Activated CD4-positive, alpha-beta memory T cell treated with anti-CD3 and anti-CD28 coated beads for 36 hours (primary cell): ENCODE measurements around the gene LOXL4. TPM values are rescaled to one million over a fixed set of nuclear protein-coding genes. Genes with fewer than 3 reads are reported as not detected.

Experiments
- CTCF ChIA-PET: fragments of 350-600 bp; sonication (Branson Sonifier 250); formaldehyde crosslinking; loops from one replicate; lab custom pipeline; 2021; ENCODE audit warnings: antibody characterized with exemption, inconsistent platforms; lab: Charles Lee
- POLR2A ChIA-PET: fragments of 350-600 bp; sonication (Branson Sonifier 250); formaldehyde crosslinking; loops from one replicate; lab custom pipeline; 2021; ENCODE audit warnings: antibody characterized with exemption; lab: Charles Lee
- DNase-seq: peaks from one replicate; pipeline ENCODE4 v3.0.0-alpha.2; 2020
- H3K27ac Mint-ChIP-seq: one replicate; pipeline ENCODE4 v1.8.0; 2021; ENCODE audit warnings: mixed read lengths
- H3K27me3 Mint-ChIP-seq: one replicate; pipeline ENCODE4 v1.8.0; 2021; ENCODE audit warnings: mixed read lengths
- H3K36me3 Mint-ChIP-seq: one replicate; pipeline ENCODE4 v1.8.0; 2021; ENCODE audit warnings: mixed read lengths
- H3K4me1 Mint-ChIP-seq: one replicate; pipeline ENCODE4 v1.8.0; 2021; ENCODE audit warnings: low read depth, mixed read lengths
- H3K4me3 Mint-ChIP-seq: one replicate; pipeline ENCODE4 v1.8.0; 2021; ENCODE audit warnings: mild to moderate bottlenecking, mixed read lengths
- H3K9me3 Mint-ChIP-seq: one replicate; pipeline ENCODE4 v1.8.0; 2021; ENCODE audit warnings: mixed read lengths
- intact Hi-C: fragments of 100-400 bp; cut with micrococcal nuclease; formaldehyde crosslinking; loops from one replicate; pipeline ENCODE4 v1.15.1; 2023
- total RNA-seq, 2 experiments: library from RNA; stranded (reverse); gene quantifications; one replicate each; pipeline ENCODE4 v1.2.3, GENCODE V29; 2021

The LOXL4 gene
- total RNA-seq, 2 experiments from 2014 or later: not detected

DNA sequence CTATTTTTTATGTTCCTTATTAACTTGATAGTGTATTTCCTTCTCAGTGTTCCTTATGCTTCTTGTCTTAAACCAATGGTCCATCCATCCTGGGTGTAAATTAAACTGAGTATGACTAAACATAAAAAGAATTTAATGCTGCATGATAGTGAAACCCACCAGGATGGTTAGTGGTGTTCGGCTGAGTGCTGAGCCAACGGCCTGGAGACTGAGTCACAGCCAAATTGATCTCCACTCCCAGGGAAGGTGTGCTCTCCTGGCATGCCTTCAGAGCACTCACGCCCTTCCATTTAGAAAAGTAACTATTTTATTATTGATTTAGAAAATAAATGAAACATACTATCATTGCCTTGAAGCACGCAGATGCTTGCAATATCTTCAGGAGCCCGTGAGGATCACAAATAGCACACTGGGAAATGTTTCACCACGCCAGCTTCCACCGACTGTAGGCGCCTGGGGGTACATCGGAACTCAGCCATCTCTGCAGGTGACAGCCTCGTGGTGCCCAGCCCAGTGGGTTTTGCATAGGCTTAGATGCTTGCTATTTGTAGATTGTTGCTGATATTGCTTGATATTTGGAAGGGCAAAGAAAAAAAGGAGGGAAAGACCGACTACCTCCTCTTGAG lies 40.0 kb upstream of the LOXL4 start:
- Mint-ChIP-seq H3K36me3 (no peaks in the 10 kb centered on the region), H3K9me3 (no peaks in the 10 kb centered on the region), H3K4me3 (no peak overlapping the region), H3K27me3 (peaks cover 25% of the 10 kb centered on the region), H3K4me1 (peaks cover 2% of the 10 kb centered on the region), H3K27ac (no peak overlapping the region)
- POLR2A ChIA-PET: no interaction called here
- CTCF ChIA-PET: interaction anchor here (1.5 to 2.6 kb wide), 4 partner anchors 12 to 393 kb away, joined by 4 to 49 read pairs (median 6); no protein-coding TSS in a partner anchor
- intact Hi-C loops: no loop called here
- no peak for DNase-seq

DNA sequence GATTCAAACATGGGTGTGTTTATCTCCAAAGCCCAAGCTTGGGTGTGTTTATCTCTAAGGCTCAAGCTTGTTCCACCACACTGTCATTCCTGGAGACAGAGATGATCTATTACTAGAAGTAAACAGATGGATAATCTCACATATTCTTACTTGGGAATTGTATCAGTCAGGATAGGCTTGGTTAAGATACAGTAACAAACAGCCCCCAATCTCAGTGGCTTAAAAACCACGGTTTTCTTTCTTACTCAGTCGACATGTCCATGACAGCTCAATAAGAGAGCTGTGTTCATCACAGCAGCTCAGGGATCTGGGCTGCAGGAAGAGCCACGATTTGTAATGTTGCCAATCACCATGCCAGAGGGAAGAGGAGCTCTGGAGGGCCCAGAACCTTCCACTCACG lies 38.5 kb upstream of the LOXL4 start:
- Mint-ChIP-seq H3K27me3 (peaks cover 24% of the 10 kb centered on the region), H3K36me3 (no peaks in the 10 kb centered on the region), H3K9me3 (no peaks in the 10 kb centered on the region), H3K27ac (no peak overlapping the region), H3K4me1 (peaks cover 2% of the 10 kb centered on the region), H3K4me3 (no peak overlapping the region)
- ChIA-PET CTCF (no interaction called here), POLR2A (interaction anchor here (0.6 kb wide), 1 partner anchor 12 kb away, joined by 3 read pairs; no protein-coding TSS in a partner anchor)
- no peak for DNase-seq
- intact Hi-C loops: no loop called here

DNA sequence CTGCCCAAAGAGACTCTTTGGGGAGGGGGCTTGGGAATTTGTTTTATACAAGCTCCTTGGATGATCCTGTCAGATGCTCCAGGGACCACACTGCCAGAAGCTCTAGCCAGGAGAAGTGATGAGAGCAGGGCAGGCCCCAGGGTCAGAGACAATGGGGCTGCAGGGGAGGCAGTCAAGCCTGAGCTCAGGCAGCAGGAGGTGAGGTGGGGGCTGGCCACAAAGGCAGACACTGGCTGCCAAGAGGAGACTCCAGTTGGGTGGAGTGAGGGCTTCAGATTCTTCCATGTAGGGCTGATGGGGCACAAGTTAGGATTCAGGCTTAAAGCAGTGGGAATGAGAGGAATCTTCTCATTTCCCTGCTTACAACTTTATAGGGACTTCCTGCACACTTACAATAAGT lies 35.6 kb upstream of the LOXL4 start:
- DNase-seq: no peak
- no peaks in the 10 kb centered on the region for H3K9me3 Mint-ChIP-seq
- H3K27me3 Mint-ChIP-seq: peaks cover 21% of the 10 kb centered on the region
- H3K4me3 Mint-ChIP-seq: no peak overlapping the region
- ChIA-PET CTCF (no interaction called here), POLR2A (no interaction called here)
- H3K27ac Mint-ChIP-seq: no peak overlapping the region
- intact Hi-C loops: no loop called here
- H3K36me3 Mint-ChIP-seq: no peaks in the 10 kb centered on the region
- no peaks in the 10 kb centered on the region for H3K4me1 Mint-ChIP-seq

DNA sequence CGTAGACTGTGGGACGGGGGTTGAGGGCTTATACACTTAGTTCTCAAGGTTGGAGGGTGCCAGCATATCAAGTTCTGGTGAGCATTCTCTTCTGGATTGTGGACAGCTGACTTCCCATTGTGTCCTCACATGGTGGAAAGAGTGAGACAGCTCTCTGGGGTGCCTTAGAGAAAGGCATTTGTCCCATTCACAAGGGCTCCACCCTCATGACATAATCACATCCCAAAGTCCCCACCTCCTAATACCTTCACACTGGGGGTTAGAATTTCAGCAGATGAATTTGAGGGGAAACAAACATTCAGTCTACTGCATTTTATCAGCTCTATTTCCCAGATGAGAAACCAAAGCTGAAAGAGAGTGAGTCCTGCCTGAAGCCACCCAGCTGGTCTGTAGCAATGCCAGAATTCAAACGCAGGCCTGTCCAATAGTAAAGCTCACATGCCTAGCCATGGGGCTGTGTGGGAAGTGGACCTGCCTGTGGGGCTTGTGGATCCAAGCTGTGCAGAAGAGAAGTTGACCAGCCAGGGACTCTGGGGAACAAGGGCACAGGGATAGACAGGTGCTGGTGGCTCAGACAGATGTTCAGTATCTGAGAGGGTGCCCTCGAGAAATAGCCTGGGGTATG lies 34.9 kb upstream of the LOXL4 start:
- CTCF ChIA-PET: no interaction called here
- no peaks in the 10 kb centered on the region for H3K36me3 Mint-ChIP-seq
- POLR2A ChIA-PET: no interaction called here
- no peaks in the 10 kb centered on the region for H3K4me1 Mint-ChIP-seq
- H3K4me3 Mint-ChIP-seq: no peak overlapping the region
- no peak overlapping the region for H3K27ac Mint-ChIP-seq
- no peaks in the 10 kb centered on the region for H3K9me3 Mint-ChIP-seq
- intact Hi-C loops: no loop called here
- DNase-seq: no peak
- peaks cover 21% of the 10 kb centered on the region for H3K27me3 Mint-ChIP-seq

DNA sequence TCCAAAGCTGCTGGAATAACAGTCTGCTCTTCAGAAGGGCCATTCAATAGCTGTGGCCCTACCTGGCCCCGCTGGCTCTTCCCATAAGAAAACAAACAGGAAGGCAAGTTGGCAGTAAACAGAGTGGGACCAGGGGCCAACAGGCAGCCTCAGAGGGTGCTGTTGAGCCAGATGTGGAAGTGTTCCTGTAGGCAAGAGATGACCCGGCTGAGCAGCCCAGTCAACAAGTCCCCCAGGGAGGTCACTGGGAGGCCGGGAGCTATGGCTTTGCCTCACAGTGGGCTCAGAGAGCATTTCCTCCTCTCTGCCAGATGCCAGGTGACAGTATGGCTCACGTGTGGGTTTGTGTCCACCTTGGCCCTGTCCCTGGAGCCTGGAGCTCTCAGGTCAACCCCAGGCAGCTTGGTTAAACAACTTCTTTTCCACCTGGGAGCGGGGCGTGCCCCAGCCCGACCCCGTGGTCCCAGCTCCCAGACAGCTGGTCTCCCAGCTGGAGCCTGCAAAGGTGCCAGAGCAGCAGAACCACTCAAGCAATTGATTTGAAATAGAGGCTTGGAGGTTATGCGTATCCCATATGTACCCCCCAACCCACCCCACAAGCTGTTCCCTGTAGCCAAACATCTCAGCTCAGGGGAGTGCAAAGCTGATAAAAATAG lies 33.8 kb upstream of the LOXL4 start:
- ChIA-PET CTCF (no interaction called here), POLR2A (no interaction called here)
- no peaks in the 10 kb centered on the region for H3K36me3 Mint-ChIP-seq
- no peak overlapping the region for H3K27ac Mint-ChIP-seq
- peaks cover 21% of the 10 kb centered on the region for H3K27me3 Mint-ChIP-seq
- intact Hi-C loops: no loop called here
- no peak overlapping the region for H3K4me3 Mint-ChIP-seq
- no peaks in the 10 kb centered on the region for H3K9me3 Mint-ChIP-seq
- no peak for DNase-seq
- no peaks in the 10 kb centered on the region for H3K4me1 Mint-ChIP-seq

DNA sequence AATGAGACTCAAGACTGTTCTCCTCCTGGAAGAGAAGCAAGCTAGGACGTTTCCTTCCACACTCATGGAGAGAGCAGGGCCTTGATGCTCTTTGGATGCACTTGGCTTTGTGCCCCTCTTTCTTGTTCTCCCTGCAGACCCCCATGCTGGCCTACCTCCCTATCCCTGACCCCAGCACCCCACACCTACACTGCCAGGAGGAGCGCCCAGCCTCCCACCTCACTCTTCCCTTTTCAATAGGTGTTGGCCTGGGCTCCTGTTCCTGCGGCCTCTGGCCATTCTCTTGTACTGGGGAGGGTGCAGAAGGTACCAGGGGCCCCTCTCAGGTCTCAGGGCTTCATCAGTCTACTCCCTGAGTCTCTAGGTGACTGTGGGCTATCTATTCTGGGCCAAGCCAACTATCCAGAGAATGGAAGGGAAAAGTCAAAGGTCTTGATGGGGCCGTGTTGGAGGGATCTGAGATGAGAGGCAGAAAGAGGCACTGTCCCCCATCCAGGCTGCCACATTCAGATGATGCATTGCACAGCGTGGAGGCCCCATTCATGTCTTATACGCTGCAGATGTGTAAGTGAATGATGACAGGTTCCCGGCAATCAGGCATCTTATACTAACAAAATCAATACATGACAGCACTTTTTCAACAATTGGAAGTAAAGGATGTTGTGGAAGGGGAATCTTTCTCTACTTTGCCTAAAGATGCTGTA lies 32.7 kb upstream of the LOXL4 start:
- POLR2A ChIA-PET: no interaction called here
- no peak for DNase-seq
- intact Hi-C loops: no loop called here
- Mint-ChIP-seq H3K4me3 (no peak overlapping the region), H3K27me3 (peaks cover 22% of the 10 kb centered on the region), H3K27ac (no peak overlapping the region), H3K4me1 (no peaks in the 10 kb centered on the region), H3K9me3 (no peaks in the 10 kb centered on the region), H3K36me3 (no peaks in the 10 kb centered on the region)
- CTCF ChIA-PET: no interaction called here

DNA sequence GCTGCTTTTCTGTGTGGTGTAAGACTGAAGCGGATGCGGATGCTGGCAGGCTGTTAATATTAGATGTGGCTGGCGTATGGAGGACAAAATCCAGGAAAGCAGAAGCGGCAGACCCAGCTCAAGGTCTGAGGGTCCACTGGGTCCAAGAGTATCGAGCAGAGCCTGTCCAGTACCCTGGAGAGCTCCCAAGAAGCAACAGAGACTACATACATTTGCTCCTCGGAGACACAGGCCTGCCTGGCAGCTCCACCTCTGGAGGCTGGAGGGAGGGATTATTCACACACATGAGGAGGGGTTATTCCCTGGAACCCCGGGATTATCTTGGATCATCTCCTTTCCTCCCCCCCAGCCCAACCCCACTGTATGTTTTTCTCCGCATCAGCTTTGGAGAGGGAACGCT lies 31.3 kb upstream of the LOXL4 start:
- no peak for DNase-seq
- Mint-ChIP-seq H3K4me1 (no peaks in the 10 kb centered on the region), H3K27ac (no peak overlapping the region), H3K27me3 (peaks cover 15% of the 10 kb centered on the region), H3K36me3 (no peaks in the 10 kb centered on the region), H3K4me3 (no peak overlapping the region), H3K9me3 (no peaks in the 10 kb centered on the region)
- ChIA-PET CTCF (interaction anchor here (0.6 kb wide), 1 partner anchor 279 kb away, joined by 3 read pairs; no protein-coding TSS in a partner anchor), POLR2A (no interaction called here)
- intact Hi-C loops: no loop called here

DNA sequence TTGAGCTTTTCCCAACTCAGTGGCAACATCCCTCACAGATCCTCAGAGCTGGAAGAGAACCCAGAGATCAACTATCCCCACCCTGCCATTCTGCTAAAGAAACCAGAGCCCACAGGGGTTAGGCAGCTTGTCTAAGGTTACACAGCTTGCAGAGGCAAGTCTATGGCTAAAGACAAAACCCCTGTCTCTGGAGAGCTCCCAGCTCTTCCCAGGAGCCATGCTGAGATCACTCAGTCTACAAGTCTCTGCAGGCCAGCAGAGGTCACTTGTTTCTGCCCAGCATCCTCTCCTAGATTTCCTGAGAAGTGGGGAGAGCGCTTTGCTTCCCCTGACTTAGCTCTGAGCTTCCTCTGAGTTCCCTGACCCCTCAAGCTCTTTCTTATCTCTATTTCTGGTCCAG lies 28.5 kb upstream of the LOXL4 start:
- Mint-ChIP-seq H3K27me3 (peaks cover 24% of the 10 kb centered on the region), H3K4me1 (no peaks in the 10 kb centered on the region), H3K4me3 (no peak overlapping the region), H3K36me3 (no peaks in the 10 kb centered on the region), H3K9me3 (no peaks in the 10 kb centered on the region), H3K27ac (no peak overlapping the region)
- ChIA-PET POLR2A (no interaction called here), CTCF (interaction anchor here (0.9 to 1.7 kb wide), 2 partner anchors 12 to 35 kb away, joined by 3 to 5 read pairs; no protein-coding TSS in a partner anchor)
- intact Hi-C loops: no loop called here
- DNase-seq: no peak

DNA sequence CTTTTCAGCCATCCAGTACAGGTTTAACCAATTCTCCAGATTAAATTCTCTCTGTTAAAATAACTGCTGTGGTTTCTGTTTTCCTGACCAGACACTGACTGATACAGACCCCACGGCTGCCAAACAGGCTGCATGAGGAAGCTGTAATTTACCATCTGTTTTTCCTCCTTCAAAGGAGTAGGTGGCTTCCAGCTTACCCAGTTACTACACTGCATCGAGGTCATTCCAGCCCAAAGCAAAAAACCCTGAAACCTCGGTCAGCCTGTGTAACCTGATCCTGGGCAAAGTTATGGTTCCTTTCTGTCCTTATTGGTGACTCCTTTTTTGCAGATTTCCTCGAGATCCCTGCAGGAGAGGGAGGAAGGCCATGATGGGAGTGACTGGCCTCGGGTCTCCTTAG lies 27.9 kb upstream of the LOXL4 start:
- intact Hi-C loops: no loop called here
- ChIA-PET POLR2A (no interaction called here), CTCF (interaction anchor here (1.7 kb wide), 1 partner anchor 13 kb away, joined by 5 read pairs; no protein-coding TSS in a partner anchor)
- Mint-ChIP-seq H3K9me3 (no peaks in the 10 kb centered on the region), H3K27me3 (peaks cover 19% of the 10 kb centered on the region), H3K4me1 (no peaks in the 10 kb centered on the region), H3K4me3 (no peak overlapping the region), H3K27ac (no peak overlapping the region), H3K36me3 (no peaks in the 10 kb centered on the region)
- no peak for DNase-seq

DNA sequence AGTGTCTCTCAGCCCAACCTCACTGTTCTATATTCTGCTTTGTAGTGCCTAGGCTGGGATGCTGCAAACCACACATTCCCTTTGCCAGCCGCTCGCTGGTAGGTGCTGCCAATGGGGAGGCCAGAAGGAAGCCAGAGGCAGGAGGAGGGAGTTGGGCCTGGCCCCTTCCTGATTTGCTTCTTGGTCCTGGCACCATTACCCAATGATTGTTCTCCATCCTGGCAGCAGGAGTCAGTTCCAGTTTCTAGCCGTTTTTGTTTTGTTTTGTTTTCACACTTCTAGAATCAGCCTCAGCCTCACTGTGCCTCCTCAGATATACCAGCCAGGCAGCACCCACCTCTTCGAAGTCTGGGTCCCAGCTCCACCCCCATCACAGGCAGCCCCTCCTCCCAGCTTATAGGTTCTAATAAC lies 27.4 kb upstream of the LOXL4 start:
- peaks cover 19% of the 10 kb centered on the region for H3K27me3 Mint-ChIP-seq
- no peak overlapping the region for H3K4me3 Mint-ChIP-seq
- intact Hi-C loops: no loop called here
- no peak for DNase-seq
- no peak overlapping the region for H3K27ac Mint-ChIP-seq
- H3K36me3 Mint-ChIP-seq: no peaks in the 10 kb centered on the region
- ChIA-PET POLR2A (no interaction called here), CTCF (interaction anchor here (1.7 kb wide), 1 partner anchor 14 kb away, joined by 5 read pairs; no protein-coding TSS in a partner anchor)
- H3K9me3 Mint-ChIP-seq: no peaks in the 10 kb centered on the region
- H3K4me1 Mint-ChIP-seq: no peaks in the 10 kb centered on the region

DNA sequence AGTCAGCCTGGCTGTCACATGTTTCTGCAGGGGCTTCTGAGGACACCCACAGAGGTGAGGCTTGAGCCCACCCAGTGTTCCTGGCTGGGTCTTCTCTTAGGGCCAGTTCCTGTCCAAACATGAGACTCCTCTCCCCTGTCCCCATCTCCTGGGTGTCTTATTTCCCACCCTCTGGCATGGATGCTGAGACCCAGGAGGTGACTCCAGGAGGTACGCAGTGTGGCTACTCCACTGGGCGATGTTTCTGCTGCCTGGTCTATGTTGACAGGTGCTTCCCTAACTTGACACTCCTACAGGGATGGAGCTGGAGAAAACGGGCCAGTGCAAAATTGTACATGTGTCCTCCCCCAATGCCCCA lies 26.3 kb upstream of the LOXL4 start:
- H3K4me1 Mint-ChIP-seq: no peaks in the 10 kb centered on the region
- no peak overlapping the region for H3K4me3 Mint-ChIP-seq
- H3K27ac Mint-ChIP-seq: no peak overlapping the region
- no peaks in the 10 kb centered on the region for H3K9me3 Mint-ChIP-seq
- intact Hi-C loops: no loop called here
- DNase-seq: no peak
- H3K27me3 Mint-ChIP-seq: peaks cover 15% of the 10 kb centered on the region
- no peaks in the 10 kb centered on the region for H3K36me3 Mint-ChIP-seq
- POLR2A ChIA-PET: interaction anchor here (0.6 kb wide), 1 partner anchor 12 kb away, joined by 3 read pairs; no protein-coding TSS in a partner anchor
- CTCF ChIA-PET: no interaction called here
